ENCODE measurements around the gene RHOT1.
"Not testable (repeated sequence)": the region's sequence is repeated elsewhere in the genome, so short reads cannot be mapped to it uniquely, and the experiment has no call there.

Gene RHOT1

DNA sequence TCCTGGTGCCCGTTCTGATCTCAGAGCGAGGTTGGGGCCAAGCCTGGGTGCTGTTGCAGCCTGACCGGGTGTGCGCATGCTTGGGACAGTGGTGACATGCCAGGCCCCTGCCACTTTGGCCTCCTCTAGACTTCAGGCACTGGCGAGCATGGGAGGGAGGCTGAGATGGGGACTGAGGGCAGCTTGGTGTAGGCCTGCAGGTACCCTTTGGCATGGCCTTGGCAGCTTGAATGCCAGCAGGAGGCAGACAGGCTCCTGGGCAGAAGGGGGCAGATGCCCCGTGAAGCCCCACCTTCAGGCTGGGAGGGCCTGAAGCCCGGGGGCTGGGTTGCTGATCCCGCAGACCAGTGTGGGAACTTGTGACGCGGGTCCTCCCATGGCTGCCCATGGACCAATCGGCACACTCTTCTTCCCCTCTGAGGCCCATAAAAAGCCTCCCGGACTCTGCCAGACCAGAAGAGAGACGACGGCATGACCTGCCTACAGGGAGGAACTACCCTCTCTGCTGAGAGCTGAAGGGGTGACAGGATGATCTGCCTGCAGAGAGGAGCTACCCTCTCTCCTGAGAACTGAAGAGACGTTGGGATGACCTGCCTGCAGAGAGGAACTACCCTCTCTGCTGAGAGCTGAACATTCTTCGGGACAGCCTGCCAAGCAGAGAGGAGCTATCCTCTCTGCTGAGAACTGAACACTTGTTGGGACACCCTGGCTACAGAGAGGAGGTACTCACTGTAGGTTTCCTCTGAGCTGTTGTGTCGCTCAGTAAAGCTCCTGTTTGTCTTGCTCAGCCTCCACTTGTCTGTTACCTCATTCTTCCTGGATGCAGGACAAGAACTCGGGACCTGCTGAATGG is 17.5 kb downstream of the RHOT1 start:
- Histone ChIP-seq H3K27me3 (ENCODE audit: control insufficient read depth in 1 of 2, insufficient read depth in 2 of 2, low read length in 2 of 2) (no peaks in the 10 kb centered on the region), H3K9ac (ENCODE audit: low read length in 2 of 2) (no peak overlapping the region), H3K4me1 (ENCODE audit: control insufficient read depth, insufficient read depth, low read length) (no peaks in the 10 kb centered on the region), H3K27ac (ENCODE audit: low read length) (no peak overlapping the region), H3K4me3 (ENCODE audit: low read length in 2 of 2) (no peak overlapping the region), H3K36me3 (ENCODE audit: control insufficient read depth in 2 of 2, insufficient read depth in 2 of 2, low read length in 2 of 2) (peaks cover 9 to 21% of the 10 kb centered on the region in 2 donors), H3K9me3 (ENCODE audit: control insufficient read depth in 2 of 2, low read length in 2 of 2) (no peaks in the 10 kb centered on the region)

DNA sequence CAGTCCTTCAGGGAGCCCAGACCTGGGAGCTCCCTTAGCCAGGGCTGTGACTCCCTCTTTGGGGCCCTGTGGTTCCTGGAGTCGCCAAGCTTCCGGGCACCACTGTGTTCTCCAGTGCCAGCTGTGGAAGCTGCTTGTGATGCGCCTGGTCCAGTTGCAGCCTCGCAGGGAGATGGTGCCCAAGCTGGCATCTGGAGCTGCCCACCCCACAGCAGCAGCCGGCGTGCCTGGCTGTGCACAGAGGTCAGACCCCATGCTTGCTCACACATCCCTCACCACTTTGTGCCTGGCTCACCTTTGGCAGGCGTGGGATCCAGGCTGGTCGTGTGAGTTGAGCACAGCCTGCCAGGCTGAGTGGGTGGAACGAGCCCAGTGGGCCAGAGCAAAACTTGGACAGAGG is 18.2 kb downstream of the RHOT1 start:
- H3K4me1 ChIP-seq (ENCODE audit: control insufficient read depth, insufficient read depth, low read length), result no peaks in the 10 kb centered on the region
- H3K4me3 ChIP-seq (ENCODE audit: low read length in 2 of 2), result no peak overlapping the region
- H3K9ac ChIP-seq (ENCODE audit: low read length in 2 of 2), result no peak overlapping the region
- H3K36me3 ChIP-seq (ENCODE audit: control insufficient read depth in 2 of 2, insufficient read depth in 2 of 2, low read length in 2 of 2), result peaks cover 9 to 21% of the 10 kb centered on the region in 2 donors
- H3K27ac ChIP-seq (ENCODE audit: low read length), result no peak overlapping the region
- H3K27me3 ChIP-seq (ENCODE audit: control insufficient read depth in 1 of 2, insufficient read depth in 2 of 2, low read length in 2 of 2), result no peaks in the 10 kb centered on the region
- no peaks in the 10 kb centered on the region for H3K9me3 ChIP-seq (ENCODE audit: control insufficient read depth in 2 of 2, low read length in 2 of 2)

DNA sequence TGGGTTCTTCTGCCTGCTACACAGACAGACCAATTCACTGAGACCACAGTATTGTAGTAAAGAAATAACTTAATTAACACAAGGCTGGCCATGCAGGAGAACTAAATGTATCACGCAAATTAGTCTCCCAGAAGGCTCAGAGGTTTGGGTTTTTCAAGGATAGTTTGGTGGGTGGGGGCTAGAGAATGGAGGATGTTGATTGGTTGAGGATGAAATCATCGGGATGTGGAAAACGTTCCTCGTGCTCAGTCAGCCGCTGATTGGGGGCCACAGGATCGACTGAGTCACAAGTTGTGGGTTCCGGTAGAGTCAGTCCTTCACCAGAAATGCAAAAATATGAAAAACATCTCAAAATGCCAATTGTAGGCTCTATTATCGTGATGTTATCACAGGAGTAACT is 18.7 kb downstream of the RHOT1 start:
- no peak overlapping the region for H3K27ac ChIP-seq (ENCODE audit: low read length)
- H3K4me1 ChIP-seq (ENCODE audit: control insufficient read depth, insufficient read depth, low read length), result no peaks in the 10 kb centered on the region
- peaks cover 9 to 21% of the 10 kb centered on the region in 2 donors for H3K36me3 ChIP-seq (ENCODE audit: control insufficient read depth in 2 of 2, insufficient read depth in 2 of 2, low read length in 2 of 2)
- H3K9me3 ChIP-seq (ENCODE audit: control insufficient read depth in 2 of 2, low read length in 2 of 2), result no peaks in the 10 kb centered on the region
- no peak overlapping the region for H3K4me3 ChIP-seq (ENCODE audit: low read length in 2 of 2)
- no peaks in the 10 kb centered on the region for H3K27me3 ChIP-seq (ENCODE audit: control insufficient read depth in 1 of 2, insufficient read depth in 2 of 2, low read length in 2 of 2)
- H3K9ac ChIP-seq (ENCODE audit: low read length in 2 of 2), result no peak overlapping the region

DNA sequence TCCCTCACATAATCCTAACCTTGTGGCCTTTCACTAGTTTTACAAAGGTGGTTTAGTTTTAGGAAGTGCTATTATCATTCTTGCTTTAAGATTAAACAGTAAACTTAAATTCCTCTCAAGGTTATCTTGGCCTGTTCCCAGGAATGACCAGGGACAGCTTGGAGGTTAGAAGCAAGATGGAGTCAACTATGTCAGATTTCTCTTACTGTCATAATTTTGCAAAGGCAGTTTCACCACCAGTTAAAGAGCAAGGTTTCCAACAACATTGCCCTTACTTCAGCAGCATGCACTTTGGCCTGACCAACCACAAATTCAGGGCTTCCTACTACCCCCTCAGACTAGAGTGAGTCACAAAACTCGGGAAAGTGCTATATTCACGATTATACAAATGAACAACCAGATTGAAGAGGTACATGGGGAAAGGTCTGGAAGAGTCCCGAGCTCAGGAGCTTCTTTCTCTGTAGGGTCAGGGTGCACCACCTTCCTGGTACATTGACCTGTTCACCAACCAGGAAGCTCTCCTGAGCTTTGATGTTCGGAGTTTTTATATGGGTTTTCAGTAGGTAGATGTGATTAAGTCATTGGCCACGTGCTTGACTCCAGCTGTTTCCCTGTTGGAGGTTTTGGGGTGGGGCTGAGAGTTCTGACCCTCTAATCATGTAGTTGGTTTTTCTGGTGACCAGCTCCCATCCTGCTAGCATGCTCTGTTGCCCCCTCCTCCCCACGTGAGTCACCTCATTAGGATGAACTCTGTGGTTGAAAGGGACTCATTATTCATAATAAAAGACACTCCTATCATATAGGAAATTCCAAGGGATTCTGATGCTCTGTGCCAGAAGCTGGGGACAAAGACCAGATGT is 19.4 kb downstream of the RHOT1 start:
- no peaks in the 10 kb centered on the region for H3K4me1 ChIP-seq (ENCODE audit: control insufficient read depth, insufficient read depth, low read length)
- H3K9ac ChIP-seq (ENCODE audit: low read length in 2 of 2), result no peak overlapping the region
- no peak overlapping the region for H3K4me3 ChIP-seq (ENCODE audit: low read length in 2 of 2)
- H3K27ac ChIP-seq (ENCODE audit: low read length), result no peak overlapping the region
- H3K27me3 ChIP-seq (ENCODE audit: control insufficient read depth in 1 of 2, insufficient read depth in 2 of 2, low read length in 2 of 2), result no peaks in the 10 kb centered on the region
- peaks cover 9 to 21% of the 10 kb centered on the region in 2 donors for H3K36me3 ChIP-seq (ENCODE audit: control insufficient read depth in 2 of 2, insufficient read depth in 2 of 2, low read length in 2 of 2)
- no peaks in the 10 kb centered on the region for H3K9me3 ChIP-seq (ENCODE audit: control insufficient read depth in 2 of 2, low read length in 2 of 2)

DNA sequence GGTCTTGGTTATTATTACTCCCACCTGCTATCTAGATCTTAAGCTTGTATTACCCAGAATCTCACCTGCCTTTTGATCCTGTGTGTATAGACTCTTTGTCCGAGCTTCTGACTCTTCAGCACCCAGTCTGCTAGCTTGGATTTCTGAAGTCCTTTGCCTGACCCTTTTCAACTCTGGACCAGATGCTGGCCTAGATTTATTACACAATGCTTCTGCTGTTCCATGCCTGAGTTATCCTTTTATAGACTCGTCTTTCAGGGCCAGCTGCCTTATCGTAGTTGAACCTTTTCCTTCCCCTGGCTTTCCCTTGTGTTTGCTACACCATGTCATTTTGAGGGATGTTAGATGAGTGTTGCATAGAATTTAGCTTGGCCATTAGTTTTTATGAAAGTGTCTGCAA is 32.6 kb downstream of the RHOT1 start:
- Histone ChIP-seq H3K27ac (ENCODE audit: low read length) (no peak overlapping the region), H3K27me3 (ENCODE audit: control insufficient read depth in 1 of 2, insufficient read depth in 2 of 2, low read length in 2 of 2) (no peaks in the 10 kb centered on the region), H3K9ac (ENCODE audit: low read length in 2 of 2) (no peak overlapping the region), H3K4me1 (ENCODE audit: control insufficient read depth, insufficient read depth, low read length) (no peaks in the 10 kb centered on the region), H3K4me3 (ENCODE audit: low read length in 2 of 2) (no peak overlapping the region), H3K36me3 (ENCODE audit: control insufficient read depth in 2 of 2, insufficient read depth in 2 of 2, low read length in 2 of 2) (peaks cover 8 to 11% of the 10 kb centered on the region in 2 donors), H3K9me3 (ENCODE audit: control insufficient read depth in 2 of 2, low read length in 2 of 2) (no peaks in the 10 kb centered on the region)

DNA sequence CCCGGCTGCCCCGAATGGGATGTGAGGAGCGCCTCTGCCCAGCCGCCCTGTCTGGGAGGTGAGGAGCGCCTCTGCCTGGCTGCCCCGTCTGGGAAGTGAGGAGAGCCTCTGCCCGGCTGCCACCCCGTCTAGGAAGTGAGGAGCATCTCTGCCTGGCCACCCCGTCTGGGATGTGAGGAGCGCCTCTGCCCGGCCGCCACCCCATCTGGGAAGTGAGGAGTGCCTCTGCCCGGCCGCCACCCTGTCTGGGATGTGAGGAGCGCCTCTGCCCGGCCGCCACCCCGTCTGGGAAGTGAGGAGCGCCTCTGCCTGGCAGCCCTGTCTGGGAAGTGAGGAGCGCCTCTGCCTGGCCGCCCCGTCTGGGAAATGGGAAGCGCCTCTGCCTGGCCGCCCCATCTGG is 36.4 kb downstream of the RHOT1 start:
- H3K4me3 ChIP-seq (ENCODE audit: low read length in 2 of 2); H3K27me3 ChIP-seq (ENCODE audit: control insufficient read depth in 1 of 2, insufficient read depth in 2 of 2, low read length in 2 of 2); H3K4me1 ChIP-seq (ENCODE audit: control insufficient read depth, insufficient read depth, low read length); H3K9ac ChIP-seq (ENCODE audit: low read length in 2 of 2); H3K27ac ChIP-seq (ENCODE audit: low read length); H3K9me3 ChIP-seq (ENCODE audit: control insufficient read depth in 2 of 2, low read length in 2 of 2): not testable (repeated sequence)
- H3K36me3 ChIP-seq (ENCODE audit: control insufficient read depth in 2 of 2, insufficient read depth in 2 of 2, low read length in 2 of 2), result peaks cover 16 to 18% of the 10 kb centered on the region in 2 donors

DNA sequence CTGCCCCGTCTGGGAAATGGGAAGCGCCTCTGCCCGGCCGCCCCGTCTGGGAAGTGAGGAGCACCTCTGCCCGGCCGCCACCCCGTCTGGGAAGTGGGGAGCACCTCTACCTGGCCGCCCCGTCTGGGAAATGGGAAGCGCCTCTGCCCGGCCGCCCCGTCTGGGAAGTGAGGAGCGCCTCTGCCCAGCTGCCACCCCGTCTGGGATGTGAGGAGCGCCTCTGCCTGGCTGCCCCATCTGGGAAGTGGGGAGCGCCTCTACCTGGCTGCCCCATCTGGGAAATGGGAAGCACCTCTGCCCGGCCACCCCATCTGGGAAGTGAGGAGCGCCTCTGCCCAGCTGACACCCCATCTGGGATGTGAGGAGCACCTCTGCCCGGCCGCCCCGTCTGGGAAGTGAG is 36.8 kb downstream of the RHOT1 start:
- not testable (repeated sequence) for H3K4me1 ChIP-seq (ENCODE audit: control insufficient read depth, insufficient read depth, low read length); H3K9ac ChIP-seq (ENCODE audit: low read length in 2 of 2); H3K4me3 ChIP-seq (ENCODE audit: low read length in 2 of 2); H3K27me3 ChIP-seq (ENCODE audit: control insufficient read depth in 1 of 2, insufficient read depth in 2 of 2, low read length in 2 of 2); H3K27ac ChIP-seq (ENCODE audit: low read length); H3K9me3 ChIP-seq (ENCODE audit: control insufficient read depth in 2 of 2, low read length in 2 of 2)
- H3K36me3 ChIP-seq (ENCODE audit: control insufficient read depth in 2 of 2, insufficient read depth in 2 of 2, low read length in 2 of 2), result peaks cover 16 to 18% of the 10 kb centered on the region in 2 donors

DNA sequence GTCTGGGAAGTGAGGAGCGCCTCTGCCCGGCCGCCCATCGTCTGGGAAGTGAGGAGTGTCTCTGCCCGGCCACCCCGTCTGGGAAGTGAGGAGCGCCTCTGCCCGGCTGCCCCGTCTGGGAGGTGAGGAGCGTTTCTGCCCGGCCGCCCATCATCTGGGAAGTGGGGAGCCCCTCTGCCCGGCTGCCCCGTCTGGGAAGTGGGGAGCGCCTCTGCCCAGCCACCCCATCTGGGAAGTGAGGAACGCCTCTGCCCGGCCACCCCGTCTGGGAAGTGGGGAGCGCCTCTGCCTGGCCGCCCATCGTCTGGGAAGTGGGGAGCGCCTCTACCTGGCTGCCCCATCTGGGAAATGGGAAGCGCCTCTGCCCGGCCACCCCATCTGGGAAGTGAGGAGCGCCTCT is 37.2 kb downstream of the RHOT1 start:
- not testable (repeated sequence) for H3K4me3 ChIP-seq (ENCODE audit: low read length in 2 of 2); H3K27me3 ChIP-seq (ENCODE audit: control insufficient read depth in 1 of 2, insufficient read depth in 2 of 2, low read length in 2 of 2); H3K27ac ChIP-seq (ENCODE audit: low read length); H3K9ac ChIP-seq (ENCODE audit: low read length in 2 of 2); H3K4me1 ChIP-seq (ENCODE audit: control insufficient read depth, insufficient read depth, low read length); H3K9me3 ChIP-seq (ENCODE audit: control insufficient read depth in 2 of 2, low read length in 2 of 2)
- peaks cover 16 to 18% of the 10 kb centered on the region in 2 donors for H3K36me3 ChIP-seq (ENCODE audit: control insufficient read depth in 2 of 2, insufficient read depth in 2 of 2, low read length in 2 of 2)

DNA sequence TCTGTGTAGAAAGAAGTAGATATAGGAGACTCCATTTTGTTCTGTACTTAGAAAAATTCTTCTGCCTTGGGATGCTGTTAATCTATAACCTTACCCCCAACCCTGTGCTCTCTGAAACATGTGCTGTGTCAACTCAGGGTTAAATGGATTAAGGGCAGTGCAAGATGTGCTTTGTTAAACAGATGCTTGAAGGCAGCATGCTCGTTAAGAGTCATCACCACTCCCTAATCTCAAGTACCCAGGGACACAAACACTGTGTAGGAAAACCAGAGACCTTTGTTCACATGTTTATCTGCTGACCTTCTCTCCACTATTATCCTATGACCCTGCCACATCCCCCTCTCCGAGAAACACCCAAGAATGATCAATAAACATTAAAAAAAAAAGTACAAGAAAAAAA is 38.0 kb downstream of the RHOT1 start:
- H3K27me3 ChIP-seq (ENCODE audit: control insufficient read depth in 1 of 2, insufficient read depth in 2 of 2, low read length in 2 of 2); H3K4me3 ChIP-seq (ENCODE audit: low read length in 2 of 2); H3K27ac ChIP-seq (ENCODE audit: low read length); H3K9me3 ChIP-seq (ENCODE audit: control insufficient read depth in 2 of 2, low read length in 2 of 2); H3K4me1 ChIP-seq (ENCODE audit: control insufficient read depth, insufficient read depth, low read length); H3K9ac ChIP-seq (ENCODE audit: low read length in 2 of 2): not testable (repeated sequence)
- peaks cover 12 to 16% of the 10 kb centered on the region in 2 donors for H3K36me3 ChIP-seq (ENCODE audit: control insufficient read depth in 2 of 2, insufficient read depth in 2 of 2, low read length in 2 of 2)

DNA sequence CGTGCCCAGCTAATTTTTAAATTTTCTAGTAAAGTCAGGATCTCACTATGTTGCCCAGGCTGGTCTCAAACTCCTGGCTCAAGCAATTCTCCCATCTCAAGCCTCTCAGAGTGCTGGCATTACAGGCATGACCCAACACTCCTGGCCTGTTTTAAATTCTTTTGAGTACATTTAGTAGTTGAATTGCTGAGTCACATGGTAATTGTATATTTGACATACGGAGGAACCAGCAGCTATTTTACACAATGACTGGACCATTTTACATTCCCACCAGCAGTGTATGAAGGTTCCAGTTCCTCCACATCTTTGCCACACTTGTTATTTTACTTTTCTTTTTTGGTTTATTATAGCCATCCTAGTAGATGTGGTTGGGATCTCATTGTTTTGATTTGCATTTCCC is 43.6 kb downstream of the RHOT1 start:
- H3K27me3 ChIP-seq (ENCODE audit: control insufficient read depth in 1 of 2, insufficient read depth in 2 of 2, low read length in 2 of 2), result no peaks in the 10 kb centered on the region
- peaks cover 8 to 12% of the 10 kb centered on the region in 2 donors for H3K36me3 ChIP-seq (ENCODE audit: control insufficient read depth in 2 of 2, insufficient read depth in 2 of 2, low read length in 2 of 2)
- no peaks in the 10 kb centered on the region for H3K4me1 ChIP-seq (ENCODE audit: control insufficient read depth, insufficient read depth, low read length)
- no peak overlapping the region for H3K9ac ChIP-seq (ENCODE audit: low read length in 2 of 2)
- no peak overlapping the region for H3K27ac ChIP-seq (ENCODE audit: low read length)
- no peaks in the 10 kb centered on the region for H3K9me3 ChIP-seq (ENCODE audit: control insufficient read depth in 2 of 2, low read length in 2 of 2)
- no peak overlapping the region for H3K4me3 ChIP-seq (ENCODE audit: low read length in 2 of 2)

DNA sequence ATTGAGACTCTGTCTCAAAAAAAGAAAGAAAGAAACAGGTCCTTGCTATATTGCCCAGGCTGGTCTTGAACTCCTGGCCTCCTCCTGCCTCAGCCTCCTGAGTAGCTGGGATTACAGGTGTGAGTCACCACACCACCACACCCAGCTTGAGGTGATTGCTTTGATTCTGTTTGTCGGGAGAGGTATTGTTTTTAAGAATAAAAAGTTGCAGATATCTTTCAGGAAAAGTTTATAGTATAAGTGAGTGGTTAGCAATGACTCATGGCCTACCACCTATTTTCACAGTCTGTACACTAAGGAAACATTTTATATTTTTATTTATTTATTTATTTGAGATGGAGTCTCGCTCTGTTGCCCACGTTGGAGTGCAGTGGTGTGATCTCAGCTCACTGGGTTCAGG is 45.0 kb downstream of the RHOT1 start:
- Histone ChIP-seq H3K9me3 (ENCODE audit: control insufficient read depth in 2 of 2, low read length in 2 of 2) (no peaks in the 10 kb centered on the region), H3K4me3 (ENCODE audit: low read length in 2 of 2) (no peak overlapping the region), H3K27me3 (ENCODE audit: control insufficient read depth in 1 of 2, insufficient read depth in 2 of 2, low read length in 2 of 2) (no peaks in the 10 kb centered on the region), H3K27ac (ENCODE audit: low read length) (no peak overlapping the region), H3K4me1 (ENCODE audit: control insufficient read depth, insufficient read depth, low read length) (no peaks in the 10 kb centered on the region), H3K36me3 (ENCODE audit: control insufficient read depth in 2 of 2, insufficient read depth in 2 of 2, low read length in 2 of 2) (peaks cover 6 to 7% of the 10 kb centered on the region in 2 donors), H3K9ac (ENCODE audit: low read length in 2 of 2) (no peak overlapping the region)

All from stomach smooth muscle (tissue), 2 donors.